Sigmoid colon (tissue), 7 donors: ENCODE data around the gene PLSCR2. TPM values are rescaled to one million over a fixed set of nuclear protein-coding genes. Genes with fewer than 3 reads are reported as not detected.

Experiments
- DNase-seq: peaks from one replicate; pipeline ENCODE4 v3.0.0-alpha.2; 2019
- H3K27ac ChIP-seq, 4 donors: fragments of 200-600 bp; sonication (generic); one replicate each; pipeline ENCODE4 v1.5.1; 2016 to 2019; ENCODE audit warnings: mild to moderate bottlenecking in 1 of 4
- H3K27me3 ChIP-seq, 3 donors: fragments of 200-600 bp; sonication (generic); one replicate each; pipeline ENCODE4 v1.5.1; 2019; ENCODE audit warnings: mild to moderate bottlenecking in 1 of 3
- H3K36me3 ChIP-seq, 4 donors: fragments of 200-600 bp; sonication (generic); one replicate each; pipeline ENCODE4 v1.5.1; 2016 to 2019
- H3K4me1 ChIP-seq, 4 donors: fragments of 200-600 bp; sonication (generic); one replicate each; pipeline ENCODE4 v1.5.1; 2017 to 2019
- H3K4me3 ChIP-seq, 4 donors: fragments of 200-600 bp; sonication (generic); one replicate each; pipeline ENCODE4 v1.5.1; 2017 to 2019; ENCODE audit warnings: mild to moderate bottlenecking in 2 of 4, moderate library complexity in 1 of 4
- H3K9me3 ChIP-seq, 4 donors: fragments of 200-600 bp in 3 of 4; sonication (generic) in 3 of 4; one replicate each; pipeline versions ENCODE4 v1.5.1 to v1.6.1; 2013 to 2019
- EP300 ChIP-seq, 4 donors: sonication (generic); formaldehyde crosslinking; IDR thresholded peaks; one replicate each; pipeline ENCODE4 v1.6.1; 2017; ENCODE audit warnings: antibody characterized with exemption in 4 of 4
- POLR2A ChIP-seq, 2 donors: fragments of 450-650 bp; IDR thresholded peaks; one replicate each; pipeline ENCODE4 v1.6.1; 2016; ENCODE audit warnings: antibody characterized with exemption in 2 of 2, mild to moderate bottlenecking in 2 of 2, moderate library complexity in 2 of 2
- POLR2AphosphoS5 ChIP-seq, 4 donors: sonication (generic); formaldehyde crosslinking; IDR thresholded peaks; one replicate each; pipeline ENCODE4 v1.6.1; 2017; ENCODE audit warnings: antibody characterized with exemption in 4 of 4
- WGBS, 2 donors: extraction: QIAGEN DNeasy Blood & Tissue Kit; methylation state at CpG; one replicate each; pipeline ENCODE4 v1.1.7; 2013; 5-methylcytosine and 5-hydroxymethylcytosine counted together
- intact Hi-C: fragments of 100-400 bp; cut with DNase I; formaldehyde crosslinking; loops from one replicate; pipeline ENCODE4 v1.15.1; 2023
- polyA plus RNA-seq, 3 donors: library from polyadenylated mRNA; stranded (reverse); fragments of 200-250 nt; gene quantifications; one replicate each; pipeline ENCODE4 v1.2.3, GENCODE V29; 2013
- total RNA-seq, 4 donors: library from RNA; depleted of rRNA; stranded (reverse); fragments of >200 nt; gene quantifications; one replicate each; pipeline ENCODE4 v1.1.0, GENCODE V29; 2016
- TF ChIP-seq, protein P1 (sequence below), 4 experiments: fragments of 450-650 bp in 3 of 4; fragments of 200-600 bp in 1 of 4; IDR thresholded peaks; one replicate each; pipeline ENCODE4 v1.5.1; 2016 to 2019; ENCODE audit warnings: antibody characterized with exemption in 4 of 4, mild to moderate bottlenecking in 3 of 4, moderate library complexity in 2 of 4
- donor health status: healthy with polysubstance abuse.
- donor health status: Bipolar disorder and iron deficiency.
- donor health status: healthy.

The PLSCR2 gene
- total and polyA plus RNA-seq, 7 donors = 0.45 TPM; not detected in 6

DNA sequence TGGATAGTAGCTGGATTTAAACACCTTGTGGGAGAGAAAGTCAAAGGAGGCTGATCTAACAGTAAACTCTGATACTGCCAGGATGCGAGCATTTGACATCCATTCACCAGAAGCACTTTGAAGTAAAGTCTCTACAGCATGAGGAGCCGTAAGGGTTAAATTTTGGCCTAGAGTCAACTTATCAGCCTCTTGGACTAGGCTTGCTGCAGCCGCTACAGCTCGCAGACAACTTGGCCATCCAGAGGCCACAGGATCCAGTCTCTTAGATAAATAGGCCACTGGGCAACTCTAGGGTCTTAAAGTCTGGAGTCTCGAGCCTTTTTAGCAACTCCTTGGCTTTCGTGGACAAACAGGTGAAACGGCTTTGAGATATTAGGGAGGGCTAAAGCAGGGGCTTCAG is 61.4 kb downstream of the PLSCR2 start:
- intact Hi-C loops = no loop called here
- peaks cover 0 to 3% (median 0%) of the 10 kb centered on the region in 4 donors for H3K9me3 ChIP-seq
- H3K27ac ChIP-seq = no peak overlapping the region
- H3K4me3 ChIP-seq = no peak overlapping the region
- no peaks in the 10 kb centered on the region for H3K4me1 ChIP-seq
- DNase-seq = no peak
- WGBS, 2 donors = 89 to 90% methylated on average over 7 of the region's 7 CpGs
- no peak for TF ChIP-seq POLR2AphosphoS5 (IDR thresholded peaks at IDR 0.05)
- no peaks in the 10 kb centered on the region for H3K36me3 ChIP-seq
- no peaks in the 10 kb centered on the region for H3K27me3 ChIP-seq

GRCh38 chr3:146404436-146404835 is 64.9 kb downstream of the PLSCR2 start:
- DNase-seq = no peak
- TF ChIP-seq POLR2AphosphoS5 (IDR thresholded peaks at IDR 0.05) (no peak), EP300 (IDR thresholded peaks at IDR 0.05) (no peak), POLR2A (IDR thresholded peaks at IDR 0.05) (no peak)
- TF ChIP-seq, protein P1, sequence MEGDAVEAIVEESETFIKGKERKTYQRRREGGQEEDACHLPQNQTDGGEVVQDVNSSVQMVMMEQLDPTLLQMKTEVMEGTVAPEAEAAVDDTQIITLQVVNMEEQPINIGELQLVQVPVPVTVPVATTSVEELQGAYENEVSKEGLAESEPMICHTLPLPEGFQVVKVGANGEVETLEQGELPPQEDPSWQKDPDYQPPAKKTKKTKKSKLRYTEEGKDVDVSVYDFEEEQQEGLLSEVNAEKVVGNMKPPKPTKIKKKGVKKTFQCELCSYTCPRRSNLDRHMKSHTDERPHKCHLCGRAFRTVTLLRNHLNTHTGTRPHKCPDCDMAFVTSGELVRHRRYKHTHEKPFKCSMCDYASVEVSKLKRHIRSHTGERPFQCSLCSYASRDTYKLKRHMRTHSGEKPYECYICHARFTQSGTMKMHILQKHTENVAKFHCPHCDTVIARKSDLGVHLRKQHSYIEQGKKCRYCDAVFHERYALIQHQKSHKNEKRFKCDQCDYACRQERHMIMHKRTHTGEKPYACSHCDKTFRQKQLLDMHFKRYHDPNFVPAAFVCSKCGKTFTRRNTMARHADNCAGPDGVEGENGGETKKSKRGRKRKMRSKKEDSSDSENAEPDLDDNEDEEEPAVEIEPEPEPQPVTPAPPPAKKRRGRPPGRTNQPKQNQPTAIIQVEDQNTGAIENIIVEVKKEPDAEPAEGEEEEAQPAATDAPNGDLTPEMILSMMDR (IDR thresholded peaks at IDR 0.05) = no peak
- Histone ChIP-seq H3K36me3 (no peaks in the 10 kb centered on the region), H3K4me3 (no peak overlapping the region), H3K27me3 (no peaks in the 10 kb centered on the region), H3K4me1 (no peaks in the 10 kb centered on the region), H3K9me3 (no peaks in the 10 kb centered on the region), H3K27ac (no peak overlapping the region)
- intact Hi-C loops = no loop called here

- WGBS, 2 donors = 45 to 74% methylated on average over 3 of the region's 3 CpGs
- no peak for DNase-seq
- H3K4me1 ChIP-seq = no peaks in the 10 kb centered on the region
- TF ChIP-seq POLR2AphosphoS5 (IDR thresholded peaks at IDR 0.05) = no peak
- TF ChIP-seq, protein P1 (IDR thresholded peaks at IDR 0.05) = no peak
- TF ChIP-seq EP300 (IDR thresholded peaks at IDR 0.05) = no peak
- TF ChIP-seq POLR2A (IDR thresholded peaks at IDR 0.05) = no peak
- no peak overlapping the region for H3K27ac ChIP-seq
- no peaks in the 10 kb centered on the region for H3K36me3 ChIP-seq
- H3K27me3 ChIP-seq = no peaks in the 10 kb centered on the region
- H3K4me3 ChIP-seq = no peak overlapping the region
- intact Hi-C loops = no loop called here
- no peaks in the 10 kb centered on the region for H3K9me3 ChIP-seq
Observed at GRCh38 chr3:146403792-146404191, 65.6 kb downstream of the PLSCR2 start.

DNA sequence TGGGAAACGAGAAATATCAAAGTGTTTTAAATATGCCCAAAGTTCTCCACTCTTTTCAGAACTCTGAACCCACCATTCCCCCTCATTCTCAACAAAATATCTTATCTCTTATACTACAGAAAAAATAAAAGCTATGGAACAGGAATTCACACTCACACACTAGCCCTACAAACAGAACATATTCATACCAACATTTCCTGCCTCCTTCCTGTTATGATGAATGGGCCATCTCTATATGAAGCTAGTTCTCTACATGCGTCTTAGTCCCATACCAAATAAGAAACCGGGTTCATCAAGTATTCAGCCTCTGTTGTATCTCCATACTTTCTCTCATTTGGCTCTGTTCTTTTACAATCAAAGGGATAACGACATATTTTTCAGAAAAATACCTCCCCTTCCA is 72.6 kb downstream of the PLSCR2 start:
- intact Hi-C loops = no loop called here
- DNase-seq = no peak
- TF ChIP-seq POLR2A (IDR thresholded peaks at IDR 0.05) (no peak), EP300 (IDR thresholded peaks at IDR 0.05) (no peak)
- TF ChIP-seq, protein P1 (IDR thresholded peaks at IDR 0.05) = no peak
- Histone ChIP-seq H3K27ac (no peak overlapping the region), H3K36me3 (no peaks in the 10 kb centered on the region), H3K4me1 (no peaks in the 10 kb centered on the region), H3K27me3 (no peaks in the 10 kb centered on the region), H3K4me3 (no peak overlapping the region), H3K9me3 (no peaks in the 10 kb centered on the region)
- 68 to 89% methylated on average over 4 of the region's 4 CpGs for WGBS, 2 donors

GRCh38 chr3:146395164-146395563 is 74.2 kb downstream of the PLSCR2 start:
- intact Hi-C loops = no loop called here
- no peak overlapping the region for H3K27ac ChIP-seq
- no peaks in the 10 kb centered on the region for H3K27me3 ChIP-seq
- TF ChIP-seq, protein P1 (IDR thresholded peaks at IDR 0.05) = no peak
- no peak for TF ChIP-seq EP300 (IDR thresholded peaks at IDR 0.05)
- TF ChIP-seq POLR2AphosphoS5 (IDR thresholded peaks at IDR 0.05) = no peak
- no peak for TF ChIP-seq POLR2A (IDR thresholded peaks at IDR 0.05)
- 95% methylated on average over 2 of the region's 2 CpGs for WGBS, 2 donors
- H3K9me3 ChIP-seq = no peaks in the 10 kb centered on the region
- no peaks in the 10 kb centered on the region for H3K36me3 ChIP-seq
- H3K4me3 ChIP-seq = no peak overlapping the region
- no peaks in the 10 kb centered on the region for H3K4me1 ChIP-seq
- DNase-seq = no peak
